PFSK-1 (cell line): Measurements from ENCODE around the gene DCC.

Source experiments
- FOXP2 ChIP-seq: optimal IDR thresholded peaks from 2 replicates; pipeline ENCODE3; 2011; ENCODE audit warnings: borderline replicate concordance, control low read depth, inconsistent platforms; ENCODE audit not compliant: insufficient read depth; ENCODE audit errors: extremely low read length, extremely low read depth
- POLR2AphosphoS5 ChIP-seq: IDR thresholded peaks from 2 replicates; pipeline ENCODE4 v1.6.1; 2012; ENCODE audit warnings: low read depth, mild to moderate bottlenecking, control low read depth, low read length, moderate library complexity
- REST ChIP-seq, 2 experiments: IDR thresholded peaks; 2 replicates each; pipeline versions ENCODE4 v1.6.1 to v1.8.0; 2011 to 2012; ENCODE audit warnings: low read depth in 2 of 2, low read length in 2 of 2, control low read depth in 1 of 2, inconsistent platforms in 1 of 2, mild to moderate bottlenecking in 1 of 2, moderate library complexity in 1 of 2; ENCODE audit not compliant: insufficient read depth in 1 of 2
- SIN3A ChIP-seq: IDR thresholded peaks from 2 replicates; pipeline ENCODE4 v1.6.1; 2012; ENCODE audit warnings: mild to moderate bottlenecking, low read length, moderate library complexity, borderline replicate concordance; ENCODE audit not compliant: insufficient read depth
- TAF1 ChIP-seq: IDR thresholded peaks from 2 replicates; pipeline ENCODE4 v1.6.1; 2012; ENCODE audit warnings: low read length, control low read depth, borderline replicate concordance; ENCODE audit not compliant: insufficient read depth

The DCC gene

DNA sequence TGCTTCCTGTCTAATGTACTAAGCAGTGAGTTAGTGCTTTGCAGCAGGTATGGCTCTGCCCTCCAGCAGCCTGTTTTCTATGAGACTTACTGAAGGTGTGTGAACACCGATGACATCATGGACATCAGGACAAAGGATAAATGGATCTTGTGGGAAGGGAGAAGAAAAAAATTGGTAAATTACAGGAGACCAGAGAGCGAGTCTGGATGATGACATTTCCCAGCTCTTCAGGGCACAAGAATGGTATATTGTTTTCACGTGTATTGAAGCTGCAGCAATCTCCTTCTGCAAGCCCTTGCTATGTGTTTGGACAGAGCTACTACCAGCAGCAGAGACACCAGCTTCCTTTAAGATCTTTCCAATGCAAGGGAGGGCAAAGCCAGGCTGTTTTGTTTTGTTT is 47.2 kb downstream of the DCC start:
- no peak for TF ChIP-seq SIN3A
- no peak for TF ChIP-seq TAF1
- no peak for TF ChIP-seq POLR2AphosphoS5
- TF ChIP-seq REST (IDR thresholded peaks at IDR 0.05; ENCODE audit: insufficient read depth in 1 of 2, low read depth in 2 of 2, low read length in 2 of 2), result no peak
- TF ChIP-seq FOXP2, result no peak

DNA sequence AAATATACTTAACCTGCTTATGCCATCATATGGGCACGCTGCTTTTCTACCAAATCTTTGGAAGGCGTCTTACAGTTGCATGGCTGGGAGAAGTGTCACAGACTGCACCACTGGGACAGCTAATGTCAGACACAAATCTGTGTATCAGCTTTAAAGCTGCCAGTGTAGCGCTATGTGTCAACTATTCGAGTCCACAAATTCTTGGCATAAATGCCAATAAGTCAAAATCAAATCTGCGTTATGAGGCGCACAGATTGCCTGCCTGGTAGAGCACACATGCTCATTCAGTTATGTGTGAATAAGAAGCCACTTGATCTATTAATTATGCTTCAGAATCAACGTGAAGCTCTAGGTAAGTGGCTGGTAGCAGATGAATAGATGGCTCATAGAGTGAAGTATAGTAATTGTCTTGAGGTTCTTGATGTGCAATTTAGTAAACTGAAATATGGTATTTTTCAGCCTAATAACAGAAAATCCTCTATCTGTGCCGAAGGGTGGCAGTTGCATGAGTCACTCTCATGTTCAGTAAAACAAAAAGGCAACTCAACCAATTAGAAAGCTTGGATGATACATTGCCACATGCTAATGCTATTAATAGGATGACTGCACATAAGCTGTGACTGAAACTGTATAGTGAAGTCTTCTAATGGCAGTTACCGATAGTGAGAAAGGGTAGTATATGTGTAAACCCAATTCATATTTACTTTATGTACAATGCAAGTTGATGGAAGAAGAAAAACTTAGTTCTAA is 52.0 kb downstream of the DCC start:
- TF ChIP-seq REST (IDR thresholded peaks at IDR 0.05; ENCODE audit: insufficient read depth in 1 of 2, low read depth in 2 of 2, low read length in 2 of 2) (no peak), FOXP2 (no peak), SIN3A (no peak), POLR2AphosphoS5 (no peak), TAF1 (no peak)

GRCh38 chr18:52394602-52395001 is 54.6 kb downstream of the DCC start:
- TF ChIP-seq TAF1, result no peak
- no peak for TF ChIP-seq POLR2AphosphoS5
- TF ChIP-seq REST (IDR thresholded peaks at IDR 0.05; ENCODE audit: insufficient read depth in 1 of 2, low read depth in 2 of 2, low read length in 2 of 2), result no peak
- TF ChIP-seq FOXP2, result no peak
- no peak for TF ChIP-seq SIN3A

DNA sequence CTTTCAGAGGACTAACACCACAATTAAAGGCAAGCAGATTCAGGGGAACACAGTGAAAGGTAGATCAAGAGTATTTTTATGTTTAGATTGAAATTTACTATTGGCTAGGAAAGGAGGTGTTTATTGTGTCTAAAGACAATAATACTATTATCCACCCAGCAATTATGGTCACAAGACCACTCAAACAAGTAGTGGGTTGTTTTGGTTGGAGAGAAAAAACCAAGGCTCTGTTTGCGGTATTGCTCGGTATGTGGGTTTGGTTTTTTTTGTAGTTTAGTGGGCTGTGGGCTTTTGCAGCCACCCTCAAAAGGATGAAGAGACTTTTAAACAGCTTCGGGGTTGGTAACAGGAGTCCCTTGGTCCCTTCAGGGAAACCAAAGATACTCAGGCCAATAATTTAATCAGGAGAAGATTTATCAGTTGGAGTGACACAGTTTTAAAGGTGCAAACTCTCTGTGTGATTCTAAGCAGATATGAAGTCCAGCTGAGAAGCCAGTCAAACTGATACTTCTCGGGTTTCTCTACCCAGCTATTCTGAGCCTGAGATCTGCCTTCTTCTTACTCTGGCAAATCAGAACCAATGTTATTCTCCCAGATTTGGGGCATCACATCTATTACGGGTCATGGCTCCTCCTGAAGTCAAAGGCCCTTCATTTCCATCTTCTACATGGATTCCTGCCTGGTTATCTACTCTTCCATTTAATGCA is 55.3 kb downstream of the DCC start:
- TF ChIP-seq FOXP2 (no peak), POLR2AphosphoS5 (no peak), TAF1 (no peak), SIN3A (no peak), REST (IDR thresholded peaks at IDR 0.05; ENCODE audit: insufficient read depth in 1 of 2, low read depth in 2 of 2, low read length in 2 of 2) (no peak)
